Measurements from ENCODE around the gene FCN3.
A peak's percentile ranks its signal among the peaks of the same experiment; 100 is the strongest.

The FCN3 gene

DNA sequence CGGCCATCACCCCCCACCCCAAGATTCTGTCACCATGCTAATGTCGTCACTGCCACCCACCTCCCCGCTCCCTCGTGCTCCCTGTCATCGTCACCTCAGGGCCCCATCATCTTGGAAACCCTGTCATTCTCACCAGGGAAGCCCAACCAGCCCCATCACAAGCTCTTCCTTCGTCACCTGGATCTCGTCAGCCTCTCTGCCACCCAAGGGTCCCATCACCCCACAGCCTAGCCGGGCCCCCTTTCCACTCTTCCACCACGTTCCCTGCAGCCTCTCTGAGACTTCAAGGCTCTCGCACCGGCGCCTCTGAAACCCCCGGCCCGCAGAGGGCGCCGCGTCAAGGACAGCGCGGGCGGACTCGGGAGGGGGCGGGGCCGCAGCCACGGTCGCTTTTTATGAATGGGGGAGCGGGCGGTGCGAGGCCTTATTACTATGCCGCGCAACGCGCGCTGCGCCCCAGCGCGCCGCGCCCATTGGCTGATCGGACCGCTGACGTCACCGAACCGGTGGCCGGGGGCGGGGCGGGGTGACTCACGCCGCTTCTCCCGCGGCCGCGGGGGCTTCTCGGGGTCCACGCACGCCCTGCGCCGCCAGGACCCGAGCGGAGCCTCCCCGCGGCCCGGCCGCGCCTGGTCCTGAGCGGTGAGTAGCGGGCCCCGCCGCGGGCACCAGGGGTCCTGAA is 17.6 kb upstream of the FCN3 start, which contains the start of gene GPR3:
Gene GPR3, plus strand, starts transcription at position 527 of the 682 bp plus-strand sequence. CDS start 1,177 bp downstream, outside the sequence.
- TF ChIP-seq POLR2AphosphoS5 (IDR thresholded peaks at IDR 0.05; ENCODE audit: low read depth, low read length) (peak; percentile 65; the same call in 1 of the 2 replicates), REST (IDR thresholded peaks at IDR 0.05; ENCODE audit: insufficient read depth in 1 of 2, low read depth in 2 of 2, low read length in 2 of 2) (0 out of 4 replicates have a peak, but pooled peaks of 1 of the 2 experiments have one; percentile 5), SIN3A (IDR thresholded peaks at IDR 0.05; ENCODE audit: borderline replicate concordance, insufficient read depth, low read length) (0 out of 2 replicates have a peak, but pooled peaks have one; percentile 18), TAF1 (IDR thresholded peaks at IDR 0.05; ENCODE audit: borderline replicate concordance, insufficient read depth, low read length) (peak; percentile 49; the same call in 1 of the 2 replicates), FOXP2 (optimal IDR thresholded peaks at IDR 0.05; ENCODE audit: borderline replicate concordance, extremely low read depth, extremely low read length, insufficient read depth) (no peak)

GRCh38 chr1:27391511-27392095 is 17.0 kb upstream of the FCN3 start:
- TF ChIP-seq REST (IDR thresholded peaks at IDR 0.05; ENCODE audit: insufficient read depth in 1 of 2, low read depth in 2 of 2, low read length in 2 of 2) (no peak), POLR2AphosphoS5 (IDR thresholded peaks at IDR 0.05; ENCODE audit: low read depth, low read length) (no peak), FOXP2 (optimal IDR thresholded peaks at IDR 0.05; ENCODE audit: borderline replicate concordance, extremely low read depth, extremely low read length, insufficient read depth) (no peak), TAF1 (IDR thresholded peaks at IDR 0.05; ENCODE audit: borderline replicate concordance, insufficient read depth, low read length) (no peak), SIN3A (IDR thresholded peaks at IDR 0.05; ENCODE audit: borderline replicate concordance, insufficient read depth, low read length) (no peak)

- TF ChIP-seq SIN3A (IDR thresholded peaks at IDR 0.05; ENCODE audit: borderline replicate concordance, insufficient read depth, low read length) = no peak
- TF ChIP-seq POLR2AphosphoS5 (IDR thresholded peaks at IDR 0.05; ENCODE audit: low read depth, low read length) = no peak
Measured at GRCh38 chr1:27388337-27389005, 13.8 kb upstream of the FCN3 start.

- no peak for TF ChIP-seq FOXP2 (optimal IDR thresholded peaks at IDR 0.05; ENCODE audit: borderline replicate concordance, extremely low read depth, extremely low read length, insufficient read depth)
- TF ChIP-seq SIN3A (IDR thresholded peaks at IDR 0.05; ENCODE audit: borderline replicate concordance, insufficient read depth, low read length) = no peak
- no peak for TF ChIP-seq REST (IDR thresholded peaks at IDR 0.05; ENCODE audit: insufficient read depth in 1 of 2, low read depth in 2 of 2, low read length in 2 of 2)
- no peak for TF ChIP-seq TAF1 (IDR thresholded peaks at IDR 0.05; ENCODE audit: borderline replicate concordance, insufficient read depth, low read length)
- TF ChIP-seq POLR2AphosphoS5 (IDR thresholded peaks at IDR 0.05; ENCODE audit: low read depth, low read length) = no peak
Measured at GRCh38 chr1:27383661-27384060, 9.0 kb upstream of the FCN3 start.

- TF ChIP-seq POLR2AphosphoS5 (IDR thresholded peaks at IDR 0.05; ENCODE audit: low read depth, low read length) (no peak), REST (IDR thresholded peaks at IDR 0.05; ENCODE audit: insufficient read depth in 1 of 2, low read depth in 2 of 2, low read length in 2 of 2) (no peak)
Measured at GRCh38 chr1:27383039-27383605, 8.5 kb upstream of the FCN3 start, which contains the start of gene CD164L2. Gene CD164L2, minus strand, starts transcription at chr1:27383333. Its CDS starts 94 bp downstream, at chr1:27383239.

All from PFSK-1 (cell line).